ENCODE results near the gene TUB.

TUB gene

DNA sequence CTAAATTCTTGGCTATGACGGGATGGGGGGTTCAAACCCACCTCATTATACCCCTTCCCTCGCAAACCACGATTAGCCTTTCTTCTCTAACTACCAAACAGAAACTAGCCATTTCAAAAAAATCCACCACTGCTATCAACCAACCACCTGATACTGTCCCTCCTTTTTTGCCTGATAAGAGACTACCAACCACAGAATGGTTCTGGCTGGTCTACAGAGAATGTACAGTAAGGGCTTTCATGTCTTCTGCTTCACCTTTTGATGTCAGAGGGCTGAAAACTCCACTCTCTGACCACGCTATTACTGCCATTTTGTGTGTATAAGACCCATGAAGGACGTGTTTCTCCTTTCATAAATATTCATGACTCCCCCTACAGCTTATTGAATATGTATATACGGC, 68.7 kb downstream of the TUB start:
- no peaks in the 10 kb centered on the region for H3K4me1 ChIP-seq
- no peaks in the 10 kb centered on the region for H3K27me3 ChIP-seq (ENCODE audit: control insufficient read depth, insufficient read depth, low read length)
- H3K36me3 ChIP-seq (ENCODE audit: control insufficient read depth, insufficient read depth, low read length), result no peaks in the 10 kb centered on the region
- H3K9ac ChIP-seq, result no peak overlapping the region
- no peak overlapping the region for H3K27ac ChIP-seq
- peaks cover 2% of the 10 kb centered on the region for H3K79me2 ChIP-seq
- H3K9me3 ChIP-seq (ENCODE audit: control insufficient read depth, low read length), result no peaks in the 10 kb centered on the region
- no peak overlapping the region for H3K4me2 ChIP-seq (ENCODE audit: low read length)
- H3K4me3 ChIP-seq (ENCODE audit: low read depth, low read length), result no peak overlapping the region
- TF ChIP-seq, protein P1, sequence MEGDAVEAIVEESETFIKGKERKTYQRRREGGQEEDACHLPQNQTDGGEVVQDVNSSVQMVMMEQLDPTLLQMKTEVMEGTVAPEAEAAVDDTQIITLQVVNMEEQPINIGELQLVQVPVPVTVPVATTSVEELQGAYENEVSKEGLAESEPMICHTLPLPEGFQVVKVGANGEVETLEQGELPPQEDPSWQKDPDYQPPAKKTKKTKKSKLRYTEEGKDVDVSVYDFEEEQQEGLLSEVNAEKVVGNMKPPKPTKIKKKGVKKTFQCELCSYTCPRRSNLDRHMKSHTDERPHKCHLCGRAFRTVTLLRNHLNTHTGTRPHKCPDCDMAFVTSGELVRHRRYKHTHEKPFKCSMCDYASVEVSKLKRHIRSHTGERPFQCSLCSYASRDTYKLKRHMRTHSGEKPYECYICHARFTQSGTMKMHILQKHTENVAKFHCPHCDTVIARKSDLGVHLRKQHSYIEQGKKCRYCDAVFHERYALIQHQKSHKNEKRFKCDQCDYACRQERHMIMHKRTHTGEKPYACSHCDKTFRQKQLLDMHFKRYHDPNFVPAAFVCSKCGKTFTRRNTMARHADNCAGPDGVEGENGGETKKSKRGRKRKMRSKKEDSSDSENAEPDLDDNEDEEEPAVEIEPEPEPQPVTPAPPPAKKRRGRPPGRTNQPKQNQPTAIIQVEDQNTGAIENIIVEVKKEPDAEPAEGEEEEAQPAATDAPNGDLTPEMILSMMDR (IDR thresholded peaks at IDR 0.05), result no peak
- no peak overlapping the region for H2AFZ ChIP-seq

All from parathyroid adenoma (tissue), 2 donors.